ENCODE data around the gene MICAL2. TPM values are rescaled to one million over a fixed set of nuclear protein-coding genes. Genes with fewer than 3 reads are reported as not detected.

MICAL2 gene
- total RNA-seq, 1 donor from 2014 or later: 4.4 TPM

- Mint-ChIP-seq H3K4me1 (ENCODE audit: low read depth, unreplicated experiment) (peaks cover 2% of the 10 kb centered on the region), H3K27ac (ENCODE audit: unreplicated experiment) (no peak overlapping the region), H3K9me3 (ENCODE audit: unreplicated experiment) (peaks cover 2% of the 10 kb centered on the region), H3K36me3 (ENCODE audit: unreplicated experiment) (peaks cover 5% of the 10 kb centered on the region), H3K27me3 (ENCODE audit: unreplicated experiment) (peaks cover 16% of the 10 kb centered on the region), H3K4me3 (ENCODE audit: unreplicated experiment) (no peak overlapping the region)
- DNase-seq: no peak
- no peak for TF ChIP-seq CTCF (IDR thresholded peaks at IDR 0.05; ENCODE audit: partially characterized antibody, unreplicated experiment)
These were observed 2.9 kb downstream of the MICAL2 start for GRCh38 chr11:12113294-12113693.

GRCh38 chr11:12114193-12115033 is 4.0 kb downstream of the MICAL2 start:
- DNase-seq: no peak
- Mint-ChIP-seq H3K36me3 (ENCODE audit: unreplicated experiment) (peaks cover 5% of the 10 kb centered on the region), H3K27me3 (ENCODE audit: unreplicated experiment) (peaks cover 10% of the 10 kb centered on the region), H3K4me1 (ENCODE audit: low read depth, unreplicated experiment) (peaks cover 12% of the 10 kb centered on the region), H3K4me3 (ENCODE audit: unreplicated experiment) (no peak overlapping the region), H3K27ac (ENCODE audit: unreplicated experiment) (no peak overlapping the region), H3K9me3 (ENCODE audit: unreplicated experiment) (peaks cover 2% of the 10 kb centered on the region)
- no peak for TF ChIP-seq CTCF (IDR thresholded peaks at IDR 0.05; ENCODE audit: partially characterized antibody, unreplicated experiment)

GRCh38 chr11:12116425-12117032 is 6.1 kb downstream of the MICAL2 start:
- H3K9me3 Mint-ChIP-seq (ENCODE audit: unreplicated experiment): peaks cover under 1% of the 10 kb centered on the region
- peaks cover 5% of the 10 kb centered on the region for H3K36me3 Mint-ChIP-seq (ENCODE audit: unreplicated experiment)
- TF ChIP-seq CTCF (IDR thresholded peaks at IDR 0.05; ENCODE audit: partially characterized antibody, unreplicated experiment): no peak
- DNase-seq: no peak
- no peak overlapping the region for H3K27ac Mint-ChIP-seq (ENCODE audit: unreplicated experiment)
- peaks cover 31% of the 10 kb centered on the region for H3K4me1 Mint-ChIP-seq (ENCODE audit: low read depth, unreplicated experiment)
- H3K27me3 Mint-ChIP-seq (ENCODE audit: unreplicated experiment): peaks cover 5% of the 10 kb centered on the region
- no peak overlapping the region for H3K4me3 Mint-ChIP-seq (ENCODE audit: unreplicated experiment)

- Mint-ChIP-seq H3K36me3 (ENCODE audit: unreplicated experiment) (peaks cover 5% of the 10 kb centered on the region), H3K27ac (ENCODE audit: unreplicated experiment) (no peak overlapping the region), H3K9me3 (ENCODE audit: unreplicated experiment) (peaks cover 4% of the 10 kb centered on the region), H3K27me3 (ENCODE audit: unreplicated experiment) (peaks cover 3% of the 10 kb centered on the region), H3K4me1 (ENCODE audit: low read depth, unreplicated experiment) (peaks cover 33% of the 10 kb centered on the region), H3K4me3 (ENCODE audit: unreplicated experiment) (no peak overlapping the region)
- no peak for TF ChIP-seq CTCF (IDR thresholded peaks at IDR 0.05; ENCODE audit: partially characterized antibody, unreplicated experiment)
- DNase-seq: no peak
These were observed 6.8 kb downstream of the MICAL2 start for GRCh38 chr11:12117200-12117599.

- H3K27me3 Mint-ChIP-seq (ENCODE audit: unreplicated experiment): peaks cover 3% of the 10 kb centered on the region
- peaks cover 33% of the 10 kb centered on the region for H3K4me1 Mint-ChIP-seq (ENCODE audit: low read depth, unreplicated experiment)
- no peak overlapping the region for H3K4me3 Mint-ChIP-seq (ENCODE audit: unreplicated experiment)
- no peak for TF ChIP-seq CTCF (IDR thresholded peaks at IDR 0.05; ENCODE audit: partially characterized antibody, unreplicated experiment)
- H3K9me3 Mint-ChIP-seq (ENCODE audit: unreplicated experiment): peaks cover 4% of the 10 kb centered on the region
- no peak overlapping the region for H3K27ac Mint-ChIP-seq (ENCODE audit: unreplicated experiment)
- DNase-seq: no peak
- H3K36me3 Mint-ChIP-seq (ENCODE audit: unreplicated experiment): peaks cover 5% of the 10 kb centered on the region
These were observed 7.2 kb downstream of the MICAL2 start for GRCh38 chr11:12117611-12118010.

All from glutamatergic neuron (in vitro differentiated cells).